H9 (cell line): ENCODE data around the gene CATSPERB. TPM values are rescaled to one million over a fixed set of nuclear protein-coding genes. Genes with fewer than 3 reads are reported as not detected.

ENCODE experiments used
- DNase-seq: peaks from one replicate; pipeline ENCODE4 v3.0.0-alpha.2; 2017
- H2AFZ ChIP-seq: one replicate; pipeline ENCODE4 v1.6.1; 2013; ENCODE audit warnings: mild to moderate bottlenecking, low read length, control low read depth, moderate library complexity
- H2AK5ac ChIP-seq: 2 replicates; pipeline ENCODE4 v1.6.1; 2013; ENCODE audit warnings: low read length, control low read depth, mixed read lengths; ENCODE audit not compliant: insufficient read length
- H2BK120ac ChIP-seq: one replicate; pipeline ENCODE4 v1.6.1; 2013; ENCODE audit warnings: low read depth, mild to moderate bottlenecking, low read length, control low read depth, inconsistent platforms; ENCODE audit not compliant: poor library complexity, severe bottlenecking
- H2BK12ac ChIP-seq: 2 replicates; pipeline ENCODE4 v1.6.1; 2013; ENCODE audit warnings: low read length, control low read depth, mixed read lengths, low read depth; ENCODE audit not compliant: insufficient read length
- H2BK15ac ChIP-seq: 2 replicates; pipeline ENCODE4 v1.6.1; 2013; ENCODE audit warnings: low read depth, low read length, control low read depth
- H2BK20ac ChIP-seq: one replicate; pipeline ENCODE4 v1.6.1; 2013; ENCODE audit warnings: low read depth, mild to moderate bottlenecking, low read length, control low read depth, inconsistent platforms; ENCODE audit not compliant: poor library complexity, severe bottlenecking
- H2BK5ac ChIP-seq: 2 replicates; pipeline ENCODE4 v1.6.1; 2013; ENCODE audit warnings: low read length, control low read depth, mixed read lengths; ENCODE audit not compliant: insufficient read length
- H3K14ac ChIP-seq: 2 replicates; pipeline ENCODE4 v1.6.1; 2013; ENCODE audit warnings: low read length, control low read depth; ENCODE audit not compliant: insufficient read depth
- H3K18ac ChIP-seq: 2 replicates; pipeline ENCODE4 v1.6.1; 2013; ENCODE audit warnings: low read depth, mild to moderate bottlenecking, mixed read lengths, low read length, control low read depth; ENCODE audit not compliant: insufficient read length
- H3K23ac ChIP-seq: 2 replicates; pipeline ENCODE4 v1.6.1; 2013; ENCODE audit warnings: low read length, control low read depth, mixed read lengths, low read depth; ENCODE audit not compliant: insufficient read length
- H3K23me2 ChIP-seq: 2 replicates; pipeline ENCODE4 v1.6.1; 2013; ENCODE audit warnings: low read depth, mild to moderate bottlenecking, mixed read lengths, low read length, control low read depth; ENCODE audit not compliant: insufficient read length, poor library complexity, severe bottlenecking
- H3K27ac ChIP-seq: 2 replicates; pipeline ENCODE4 v1.5.1; 2013; ENCODE audit warnings: low read length, control low read depth, mixed read lengths, low read depth; ENCODE audit not compliant: insufficient read length
- H3K27me3 ChIP-seq: 2 replicates; pipeline ENCODE4 v1.6.1; 2013; ENCODE audit warnings: low read length, control low read depth, inconsistent platforms; ENCODE audit not compliant: insufficient read depth
- H3K4ac ChIP-seq: 2 replicates; pipeline ENCODE4 v1.6.1; 2013; ENCODE audit warnings: low read depth, mild to moderate bottlenecking, control low read depth, inconsistent platforms, low read length, moderate library complexity
- H3K4me1 ChIP-seq: 2 replicates; pipeline ENCODE4 v1.6.1; 2013; ENCODE audit warnings: low read length, control low read depth, inconsistent platforms; ENCODE audit not compliant: insufficient read depth
- H3K4me2 ChIP-seq: 2 replicates; pipeline ENCODE4 v1.6.1; 2013; ENCODE audit warnings: low read length, control low read depth, mixed read lengths; ENCODE audit not compliant: insufficient read length, insufficient read depth
- H3K56ac ChIP-seq: 2 replicates; pipeline ENCODE4 v1.6.1; 2013; ENCODE audit warnings: low read depth, mild to moderate bottlenecking, mixed read lengths, low read length, control low read depth; ENCODE audit not compliant: insufficient read length
- H3K79me1 ChIP-seq: 2 replicates; pipeline ENCODE4 v1.6.1; 2013; ENCODE audit warnings: low read depth, mild to moderate bottlenecking, moderate library complexity, low read length, control low read depth, inconsistent platforms; ENCODE audit not compliant: insufficient read depth, poor library complexity, severe bottlenecking
- H3K79me2 ChIP-seq: 2 replicates; pipeline ENCODE4 v1.6.1; 2013; ENCODE audit warnings: low read length, control low read depth, inconsistent platforms; ENCODE audit not compliant: insufficient read depth
- H3K9ac ChIP-seq: 2 replicates; pipeline ENCODE4 v1.6.1; 2013; ENCODE audit warnings: low read length, control low read depth, mixed read lengths; ENCODE audit not compliant: insufficient read length; ENCODE audit errors: extremely low read depth
- H3K9me3 ChIP-seq: one replicate; pipeline ENCODE4 v1.6.1; 2013; ENCODE audit warnings: low read depth, low read length, inconsistent platforms; ENCODE audit not compliant: control insufficient read depth
- H3T11ph ChIP-seq: one replicate; pipeline ENCODE4 v1.6.1; 2013; ENCODE audit warnings: mild to moderate bottlenecking, low read length, control low read depth, inconsistent platforms
- H4K20me1 ChIP-seq: one replicate; pipeline ENCODE4 v1.6.1; 2013; ENCODE audit not compliant: control insufficient read depth, insufficient read length, insufficient read depth
- H4K5ac ChIP-seq: 2 replicates; pipeline ENCODE4 v1.6.1; 2013; ENCODE audit warnings: low read depth, mild to moderate bottlenecking, mixed read lengths, low read length, control low read depth; ENCODE audit not compliant: insufficient read length
- H4K8ac ChIP-seq: replicated peaks from 2 replicates; pipeline ENCODE4 v1.6.1; 2013; ENCODE audit warnings: low read length, control low read depth, mixed read lengths, low read depth; ENCODE audit not compliant: insufficient read length
- H4K91ac ChIP-seq: 2 replicates; pipeline ENCODE4 v1.6.1; 2013; ENCODE audit warnings: low read depth, mild to moderate bottlenecking, moderate library complexity, mixed read lengths, low read length, control low read depth; ENCODE audit not compliant: insufficient read length
- H3K27ac Mint-ChIP-seq, 3 experiments: 2 replicates in 2 of 3; 3 replicates in 1 of 3; pipeline ENCODE4 v1.8.0; 2020 to 2021; ENCODE audit warnings: mixed read lengths in 3 of 3, mild to moderate bottlenecking in 1 of 3, moderate library complexity in 1 of 3
- H3K27me3 Mint-ChIP-seq: 2 replicates; pipeline ENCODE4 v1.8.0; 2021; ENCODE audit warnings: low read depth, mild to moderate bottlenecking, moderate library complexity, mixed read lengths
- H3K36me3 Mint-ChIP-seq, 3 experiments: 2 replicates in 2 of 3; 3 replicates in 1 of 3; pipeline ENCODE4 v1.8.0; 2020 to 2021; ENCODE audit warnings: low read depth in 3 of 3, mixed read lengths in 3 of 3; ENCODE audit not compliant: insufficient read depth in 1 of 3
- H3K4me1 Mint-ChIP-seq, 2 experiments: 2 replicates each; pipeline ENCODE4 v1.8.0; 2020; ENCODE audit warnings: mixed read lengths in 2 of 2
- H3K4me3 Mint-ChIP-seq, 2 experiments: 2 replicates in 1 of 2; 3 replicates in 1 of 2; pipeline ENCODE4 v1.8.0; 2020 to 2021; ENCODE audit warnings: mild to moderate bottlenecking in 2 of 2, mixed read lengths in 2 of 2, moderate library complexity in 1 of 2
- H3K9me3 Mint-ChIP-seq, 2 experiments: 2 replicates in 1 of 2; 3 replicates in 1 of 2; pipeline ENCODE4 v1.8.0; 2020; ENCODE audit warnings: mild to moderate bottlenecking in 2 of 2, mixed read lengths in 2 of 2, moderate library complexity in 1 of 2
- CTCF ChIP-seq: fragments of 200-600 bp; sonication (generic); conservative IDR thresholded peaks from 3 replicates; pipeline ENCODE4 v1.8.0; 2021; ENCODE audit warnings: antibody characterized with exemption, mild to moderate bottlenecking
- WGBS: extraction: QIAGEN DNeasy Blood & Tissue Kit; methylation state at CpG from one replicate; pipeline ENCODE4 v1.1.7; 2013; ENCODE audit warnings: missing lambda C conversion rate, low lambda C conversion rate, mixed read lengths; ENCODE audit not compliant: insufficient read length; ENCODE audit errors: extremely low coverage; 5-methylcytosine and 5-hydroxymethylcytosine counted together
- total RNA-seq: library from RNA; stranded (reverse); gene quantifications from 2 replicates; pipeline ENCODE4 v1.2.1, GENCODE V29; 2021

CATSPERB gene
- total RNA-seq, 1 experiment from 2014 or later: 0.48 TPM

GRCh38 chr14:91780452-91780851, 48.6 kb upstream of the CATSPERB start:
- Mint-ChIP-seq H3K9me3 (no peaks in the 10 kb centered on the region), H3K27me3 (no peaks in the 10 kb centered on the region), H3K4me1 (no peaks in the 10 kb centered on the region), H3K36me3 (no peaks in the 10 kb centered on the region; a peak in 1 of 7 replicates), H3K27ac (no peak overlapping the region), H3K4me3 (no peak overlapping the region)
- no peak overlapping the region for H3T11ph ChIP-seq
- H2BK5ac ChIP-seq: no peak overlapping the region
- no peaks in the 10 kb centered on the region for H3K4me1 ChIP-seq
- no peaks in the 10 kb centered on the region for H4K20me1 ChIP-seq
- H3K18ac ChIP-seq: no peak overlapping the region
- no peak for TF ChIP-seq CTCF
- no peaks in the 10 kb centered on the region for H3K79me1 ChIP-seq
- no peak for DNase-seq
- H3K27ac ChIP-seq: no peak overlapping the region
- H3K56ac ChIP-seq: no peak overlapping the region
- no peak overlapping the region for H3K4me2 ChIP-seq
- H3K4ac ChIP-seq: no peak overlapping the region
- H3K23me2 ChIP-seq: no peaks in the 10 kb centered on the region
- no peak overlapping the region for H4K91ac ChIP-seq
- no peak overlapping the region for H2BK20ac ChIP-seq
- H3K27me3 ChIP-seq: no peaks in the 10 kb centered on the region
- H2AK5ac ChIP-seq: no peak overlapping the region
- no CpG with 5 or more reads among the region's 3 CpGs for WGBS
- no peaks in the 10 kb centered on the region for H3K79me2 ChIP-seq
- no peak overlapping the region for H2BK12ac ChIP-seq
- H3K14ac ChIP-seq: no peak overlapping the region
- no peak overlapping the region for H4K5ac ChIP-seq
- no peaks in the 10 kb centered on the region for H3K9me3 ChIP-seq
- H2BK15ac ChIP-seq: no peak overlapping the region
- no peak overlapping the region for H3K23ac ChIP-seq
- no peak overlapping the region for H3K9ac ChIP-seq
- no peak overlapping the region for H4K8ac ChIP-seq
- H2AFZ ChIP-seq: no peak overlapping the region
- no peak overlapping the region for H2BK120ac ChIP-seq
